GM12801 (cell line): ENCODE data around the gene KRTAP4-9.
"Not testable (repeated sequence)": the region's sequence is repeated elsewhere in the genome, so short reads cannot be mapped to it uniquely, and the experiment has no call there.

Source experiments
- TF ChIP-seq, protein P1 (sequence below): IDR thresholded peaks from one replicate; pipeline ENCODE4 v1.5.1; 2011; ENCODE audit warnings: control low read depth; ENCODE audit not compliant: insufficient read length; ENCODE audit errors: extremely low read depth

Gene KRTAP4-9

DNA sequence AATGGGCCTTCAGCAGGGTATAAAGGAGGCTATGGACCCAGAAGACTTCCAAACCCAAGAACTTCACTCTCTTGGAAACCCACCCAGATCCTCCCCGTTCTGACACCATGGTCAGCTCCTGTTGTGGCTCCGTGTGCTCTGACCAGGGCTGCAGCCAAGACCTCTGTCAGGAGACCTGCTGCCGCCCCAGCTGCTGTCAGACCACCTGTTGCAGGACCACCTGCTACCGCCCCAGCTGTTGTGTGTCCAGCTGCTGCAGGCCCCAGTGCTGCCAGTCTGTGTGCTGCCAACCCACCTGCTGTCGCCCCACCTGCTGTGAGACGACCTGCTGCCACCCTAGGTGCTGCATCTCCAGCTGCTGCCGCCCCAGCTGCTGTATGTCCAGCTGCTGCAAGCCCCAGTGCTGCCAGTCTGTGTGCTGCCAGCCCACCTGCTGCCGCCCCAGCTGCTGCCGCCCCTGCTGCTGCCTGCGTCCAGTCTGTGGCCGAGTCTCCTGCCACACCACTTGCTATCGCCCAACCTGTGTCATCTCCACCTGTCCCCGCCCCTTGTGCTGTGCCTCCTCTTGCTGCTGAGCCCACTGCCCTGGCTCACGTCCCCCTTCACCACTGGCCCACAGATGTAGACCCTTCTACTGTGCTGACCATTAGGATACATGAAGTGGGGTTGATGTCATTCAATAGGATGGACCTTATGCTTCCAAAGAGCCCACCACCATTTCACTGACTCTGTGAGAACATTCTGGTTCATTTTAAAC lies 20.9 kb upstream of the KRTAP4-9 start, which contains the start of gene KRTAP4-7:
TSS of gene KRTAP4-7 (plus strand) at position 51 of the 757 bp plus-strand sequence. CDS start at position 108, 57 bp downstream.
- TF ChIP-seq, protein P1, sequence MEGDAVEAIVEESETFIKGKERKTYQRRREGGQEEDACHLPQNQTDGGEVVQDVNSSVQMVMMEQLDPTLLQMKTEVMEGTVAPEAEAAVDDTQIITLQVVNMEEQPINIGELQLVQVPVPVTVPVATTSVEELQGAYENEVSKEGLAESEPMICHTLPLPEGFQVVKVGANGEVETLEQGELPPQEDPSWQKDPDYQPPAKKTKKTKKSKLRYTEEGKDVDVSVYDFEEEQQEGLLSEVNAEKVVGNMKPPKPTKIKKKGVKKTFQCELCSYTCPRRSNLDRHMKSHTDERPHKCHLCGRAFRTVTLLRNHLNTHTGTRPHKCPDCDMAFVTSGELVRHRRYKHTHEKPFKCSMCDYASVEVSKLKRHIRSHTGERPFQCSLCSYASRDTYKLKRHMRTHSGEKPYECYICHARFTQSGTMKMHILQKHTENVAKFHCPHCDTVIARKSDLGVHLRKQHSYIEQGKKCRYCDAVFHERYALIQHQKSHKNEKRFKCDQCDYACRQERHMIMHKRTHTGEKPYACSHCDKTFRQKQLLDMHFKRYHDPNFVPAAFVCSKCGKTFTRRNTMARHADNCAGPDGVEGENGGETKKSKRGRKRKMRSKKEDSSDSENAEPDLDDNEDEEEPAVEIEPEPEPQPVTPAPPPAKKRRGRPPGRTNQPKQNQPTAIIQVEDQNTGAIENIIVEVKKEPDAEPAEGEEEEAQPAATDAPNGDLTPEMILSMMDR, result not testable (repeated sequence)

DNA sequence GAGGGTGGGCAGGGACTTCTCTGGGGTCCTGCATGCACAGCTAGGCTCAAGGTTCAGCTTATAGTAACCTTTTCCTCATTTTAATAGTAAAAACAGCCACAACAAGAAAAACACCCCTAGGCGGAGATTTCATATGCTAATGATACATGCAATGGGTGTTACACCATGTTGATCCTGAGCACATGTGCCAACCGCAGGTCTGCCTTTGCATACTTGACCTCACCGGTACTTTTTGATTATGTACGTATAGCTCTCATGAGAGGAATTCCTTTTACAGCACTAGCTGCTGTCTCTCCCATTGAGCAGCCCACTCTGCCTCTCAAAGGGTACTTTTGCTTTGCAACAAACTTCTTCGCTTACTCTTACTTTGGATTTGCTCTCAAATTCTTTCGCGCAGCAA lies 9.1 kb upstream of the KRTAP4-9 start:
- TF ChIP-seq, protein P1, result no peak

DNA sequence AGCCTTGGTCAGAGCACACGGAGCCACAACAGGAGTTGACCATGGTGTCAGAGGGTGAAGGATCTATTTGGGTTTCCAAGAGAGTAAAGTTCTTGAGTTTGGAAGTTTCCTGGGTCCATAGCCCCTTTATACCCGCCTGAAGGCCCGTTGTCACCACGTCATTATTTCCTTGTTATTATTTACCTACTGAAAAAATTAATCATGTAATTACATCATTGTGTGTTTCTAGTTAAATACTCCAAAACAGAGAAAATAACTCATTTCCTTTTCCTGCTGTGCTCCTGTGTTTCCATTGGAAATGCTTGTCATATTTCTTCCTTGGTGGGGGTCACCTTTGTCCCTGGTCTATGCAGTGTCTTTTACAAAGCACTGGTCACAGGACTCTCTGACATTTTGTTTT lies 7.1 kb upstream of the KRTAP4-9 start, which contains the start of gene KRTAP4-8:
TSS of gene KRTAP4-8 (minus strand) at position 101 of the 400 bp plus-strand sequence. CDS start at position 43, 58 bp downstream.
- TF ChIP-seq, protein P1, result no peak

DNA sequence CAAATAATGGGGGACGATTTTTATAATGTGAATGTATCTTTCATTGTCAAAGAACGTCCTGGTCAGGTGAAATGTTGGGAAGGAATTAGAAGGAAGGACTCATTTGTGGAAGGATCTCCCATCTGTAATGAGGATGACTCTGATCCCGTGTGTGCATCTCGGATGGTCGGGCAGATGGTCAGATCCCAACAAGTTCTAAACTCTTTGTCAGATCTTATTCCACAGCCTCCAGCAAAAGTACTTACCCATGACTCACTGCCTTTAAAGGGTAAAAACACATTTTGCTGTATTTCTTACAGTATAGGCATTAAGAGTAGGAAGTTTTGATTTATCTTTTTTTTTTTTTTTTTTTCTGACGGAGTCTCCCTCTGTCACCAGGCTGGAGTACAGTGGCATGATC lies 6.7 kb upstream of the KRTAP4-9 start:
- TF ChIP-seq, protein P1, result no peak

DNA sequence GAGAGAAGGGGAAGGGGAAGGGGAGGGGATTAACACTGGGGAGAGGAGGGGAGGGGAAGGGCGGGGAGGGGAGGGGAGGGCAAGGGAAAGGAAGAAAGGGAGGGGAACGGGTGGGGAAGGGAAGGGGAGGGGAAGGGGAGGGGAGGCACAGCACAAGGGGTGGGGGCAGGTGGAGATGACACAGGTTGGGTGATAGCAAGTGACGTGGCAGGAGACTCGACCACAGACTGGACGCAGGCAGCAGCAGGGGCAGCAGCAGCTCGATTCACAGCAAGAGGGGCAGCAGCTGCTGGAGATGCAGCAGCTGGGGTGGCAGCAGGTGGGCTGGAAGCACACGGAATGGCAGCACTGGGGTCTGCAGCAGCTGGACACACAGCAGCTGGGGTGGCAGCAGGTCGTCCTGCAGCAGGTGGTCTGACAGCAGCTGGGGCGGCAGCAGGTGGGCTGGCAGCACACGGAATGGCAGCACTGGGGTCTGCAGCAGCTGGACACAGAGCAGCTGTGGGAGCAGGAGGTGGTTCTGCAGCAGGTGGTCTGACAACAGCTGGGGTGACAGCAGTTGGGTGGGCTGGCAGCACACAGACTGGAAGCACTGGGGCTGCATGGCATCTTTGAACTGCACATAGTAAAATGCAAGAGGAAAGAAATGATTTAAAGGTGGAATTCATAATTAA lies 3.5 kb upstream of the KRTAP4-9 start, which contains the start of gene KRTAP4-16:
TSS of gene KRTAP4-16 (minus strand) at position 624 of the 674 bp plus-strand sequence. CDS start at position 624, 0 bp downstream.
- TF ChIP-seq, protein P1, result no peak

DNA sequence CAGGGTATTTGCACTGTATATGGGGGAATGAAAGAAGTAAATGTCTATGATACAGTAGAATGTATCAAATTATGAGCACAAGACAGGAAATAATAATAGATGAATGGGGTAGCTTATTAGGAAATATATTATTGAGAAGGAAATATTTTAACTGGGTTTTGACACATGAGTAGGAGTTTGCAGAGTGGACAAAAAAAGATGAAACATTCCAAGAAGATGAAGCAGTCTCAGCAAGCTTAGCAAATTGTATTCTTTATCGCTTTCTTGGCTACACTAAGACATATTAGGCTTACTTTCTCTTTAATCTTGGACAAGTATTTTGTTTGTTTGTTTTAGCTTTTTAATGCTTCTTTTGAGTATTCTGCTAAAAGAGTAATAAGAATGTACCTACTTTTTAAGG lies 1.3 kb upstream of the KRTAP4-9 start:
- TF ChIP-seq, protein P1, result no peak

DNA sequence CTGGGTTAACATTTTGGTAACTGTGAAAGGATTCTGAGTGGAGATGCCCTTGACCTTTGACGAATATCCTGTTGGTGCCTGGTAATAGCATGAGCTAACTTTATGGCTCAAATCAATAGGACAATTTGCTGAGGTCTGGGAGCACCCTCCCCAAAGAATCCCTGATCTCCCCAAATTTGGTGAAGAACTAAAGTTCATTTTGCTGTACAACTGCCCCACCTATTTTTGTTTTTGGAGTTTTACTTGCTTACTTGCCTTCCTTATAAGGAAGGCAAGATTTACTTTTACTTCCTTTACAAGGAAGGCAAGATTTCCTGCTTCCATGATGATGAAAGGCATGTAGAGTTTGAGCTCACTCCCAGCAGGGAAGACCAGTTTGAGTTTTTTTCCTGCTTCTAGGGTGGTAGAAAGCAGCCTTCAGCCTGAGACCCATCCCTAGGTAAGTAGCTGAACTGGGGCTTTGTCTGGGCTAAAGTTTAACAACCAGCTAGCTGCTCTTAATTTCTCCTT lies 2.8 kb downstream of the KRTAP4-9 start:
- TF ChIP-seq, protein P1, result no peak
